ENCODE measurements around the gene UROS. TPM values are rescaled to one million over a fixed set of nuclear protein-coding genes. Genes with fewer than 3 reads are reported as not detected.

Gene UROS
- 56.5 and 59.7 TPM in 2 replicates for total RNA-seq

DNA sequence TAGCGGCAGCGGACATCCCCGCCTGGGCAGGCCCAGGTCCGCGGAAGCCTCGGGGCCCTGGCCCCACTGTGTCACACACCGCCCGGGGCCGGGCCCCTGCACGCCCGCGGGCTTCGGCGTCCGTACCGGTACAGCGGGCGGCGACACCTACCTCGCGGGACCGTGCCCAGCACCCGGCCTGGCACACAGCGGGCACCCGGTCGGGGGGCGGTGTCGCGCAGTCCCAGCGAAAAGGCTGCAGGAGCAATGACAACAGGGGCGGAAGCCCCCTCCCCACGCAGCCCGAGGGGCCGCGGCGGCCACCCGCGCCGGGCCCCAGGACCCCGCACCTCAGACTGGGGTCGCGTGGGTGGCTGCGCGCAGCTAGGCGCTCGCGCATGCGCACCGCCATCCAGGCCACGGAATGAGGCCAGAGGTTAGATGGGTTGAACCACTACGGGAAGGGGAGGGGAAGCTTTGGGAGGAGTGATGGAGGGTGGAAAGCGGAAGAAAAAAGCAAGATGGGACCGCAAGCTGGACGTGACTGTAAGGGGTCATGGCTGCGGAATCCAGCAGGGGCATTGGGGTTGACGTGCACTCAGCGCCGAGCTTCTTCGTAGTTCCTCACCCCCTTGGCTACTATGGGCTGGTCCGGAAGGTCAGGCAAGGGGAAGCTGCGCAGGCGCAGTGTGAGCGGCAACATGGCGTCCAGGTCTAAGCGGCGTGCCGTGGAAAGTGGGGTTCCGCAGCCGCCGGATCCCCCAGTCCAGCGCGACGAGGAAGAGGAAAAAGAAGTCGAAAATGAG lies at the start of gene UROS, which contains the start of gene BCCIP:
UROS (minus strand) TSS at position 381 of the 785 bp plus-strand sequence. CDS start 6,759 bp downstream, outside the sequence.
BCCIP (plus strand) TSS at position 669 of the 785 bp plus-strand sequence; CDS start at position 681, 12 bp downstream.

DNA sequence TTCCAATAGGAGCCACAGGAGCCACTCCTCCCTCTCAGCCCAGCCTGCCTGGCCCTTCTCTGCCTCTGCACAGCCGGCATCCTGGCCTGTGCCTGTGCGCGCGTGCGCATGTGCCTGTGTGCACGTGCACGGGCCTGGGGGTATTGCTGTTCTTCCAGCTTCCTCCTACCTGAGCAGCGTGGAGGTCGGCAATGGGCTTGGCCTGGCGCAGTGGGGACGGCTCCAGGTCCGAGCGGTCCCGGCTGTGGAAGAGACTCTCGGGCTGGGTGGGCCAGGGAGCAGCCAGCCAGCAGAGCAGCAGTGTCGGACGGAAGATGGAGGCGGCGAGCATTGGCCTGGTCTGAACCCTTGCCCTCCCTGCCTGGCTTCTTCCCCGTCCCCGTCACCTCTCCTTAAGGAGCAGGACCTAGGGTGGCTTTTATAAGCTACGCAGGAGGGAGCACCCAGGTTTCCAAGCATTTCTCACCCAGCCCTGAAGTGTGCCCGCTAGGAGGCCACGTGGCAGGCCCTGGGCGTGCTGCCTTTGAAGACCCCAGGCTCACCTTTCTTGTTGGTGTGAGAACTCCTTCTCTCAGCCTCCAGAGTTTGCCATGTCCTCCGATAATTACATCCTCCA lies 47.5 kb downstream of the UROS start, which contains the start of gene MMP21:
MMP21 (minus strand) TSS at position 331 of the 616 bp plus-strand sequence; CDS start at position 331, 0 bp downstream.

Small RNAs within 50 kb of the gene (small RNA-seq; reads per million reads assigned to genes)
- gene MIR4484, result 0.20 reads per million
- not detected for gene RF00017

Other genes starting within 250 kb of the UROS start
- gene TEX36, start 140.1 kb downstream of the UROS start, total RNA-seq, result under 0.01 and 0.54 TPM in 2 replicates
- 15.7 and 17.8 TPM in 2 replicates for gene EDRF1, start 103.5 kb downstream of the UROS start, total RNA-seq
- 0.11 TPM in 1 of 2 replicates, not detected in the other for gene MMP21, start 47.4 kb downstream of the UROS start, total RNA-seq
- gene BCCIP, start 288 bp upstream of the UROS start, total RNA-seq, result 17.7 and 27.7 TPM in 2 replicates
- gene DHX32, start 58.0 kb upstream of the UROS start, total RNA-seq, result 34.2 and 58.9 TPM in 2 replicates
- gene FANK1, start 73.3 kb upstream of the UROS start, total RNA-seq, result 11.9 and 30.2 TPM in 2 replicates